ENCODE data around the gene PRKCD. TPM values are rescaled to one million over a fixed set of nuclear protein-coding genes. Genes with fewer than 3 reads are reported as not detected.

PRKCD gene
- total RNA-seq, 2 experiments from 2014 or later = 13.3 to 108 TPM

DNA sequence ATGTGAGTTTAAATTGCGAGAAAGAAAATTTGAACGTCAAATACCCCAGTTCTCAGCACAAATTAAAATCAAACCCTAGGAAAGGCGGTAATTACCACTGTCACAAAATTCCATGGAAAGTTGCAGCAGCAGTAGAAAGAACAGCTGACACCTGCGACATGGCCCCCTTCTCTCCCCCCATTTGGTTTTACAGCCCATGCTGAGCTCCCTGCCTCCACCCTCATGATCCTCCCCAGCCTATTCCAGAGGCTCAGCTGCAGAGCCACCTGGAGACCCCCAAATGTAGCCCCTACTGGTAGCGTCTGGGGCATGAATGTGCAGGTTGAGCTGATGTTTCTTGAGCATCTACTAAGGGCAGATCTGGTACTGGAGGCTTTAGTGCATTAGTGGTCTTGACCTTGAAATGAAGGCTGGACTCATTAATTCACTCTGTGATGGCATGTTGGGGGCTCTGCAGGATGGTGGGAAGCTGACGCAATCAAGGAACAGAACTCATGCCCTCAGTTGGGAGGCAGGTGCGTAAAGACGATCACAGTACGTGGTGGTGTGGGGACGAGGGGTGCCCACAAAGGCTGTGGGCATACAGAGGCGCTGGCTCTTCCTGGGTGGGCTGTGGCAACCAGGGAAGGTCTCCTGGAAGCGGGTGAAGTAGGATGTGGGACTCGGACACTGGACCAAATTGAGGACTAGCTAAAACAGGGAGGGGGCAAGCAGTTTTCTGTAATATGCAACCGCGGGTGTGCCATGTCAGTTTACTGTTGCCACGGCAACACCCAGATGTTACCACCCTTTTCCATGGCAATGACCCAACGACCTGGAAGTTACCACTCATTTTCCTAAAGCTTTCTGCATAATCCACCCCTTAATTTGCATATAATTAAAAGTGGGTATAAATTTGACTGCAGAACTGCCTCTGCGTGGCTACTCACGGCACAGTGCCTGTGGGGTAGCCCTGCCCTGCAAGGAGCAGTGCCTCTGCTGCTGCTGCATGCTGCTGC, 39.8 kb downstream of the PRKCD start:
- no peak for DNase-seq (ENCODE audit: low spot score)
- Histone ChIP-seq H3K4me3 (ENCODE audit: low read depth, low read length, poor library complexity, severe bottlenecking) (no peak overlapping the region), H3K27ac (ENCODE audit: low read depth, low read length, poor library complexity, severe bottlenecking) (no peak overlapping the region), H3K4me1 (ENCODE audit: insufficient read depth, low read length, poor library complexity, severe bottlenecking) (peaks cover 33% of the 10 kb centered on the region), H3K4me2 (ENCODE audit: low read length) (no peak overlapping the region; the same call in 1 of the 2 replicates), H3K9me3 (ENCODE audit: low read length) (no peaks in the 10 kb centered on the region), H3K9me2 (ENCODE audit: insufficient read depth, low read length) (no peaks in the 10 kb centered on the region), H2AFZ (ENCODE audit: low read length) (no peak overlapping the region), H3K36me3 (ENCODE audit: insufficient read depth, low read length) (peaks cover 72% of the 10 kb centered on the region), H4K20me1 (ENCODE audit: insufficient read depth, low read length) (no peaks in the 10 kb centered on the region), H3K79me2 (ENCODE audit: insufficient read depth, low read depth, low read length) (peaks cover 51% of the 10 kb centered on the region)
- intact Hi-C loops (cut with micrococcal nuclease; ENCODE audit: unreplicated experiment) = no loop called here
- POLR2A ChIA-PET = no interaction called here
- TF ChIP-seq EZH2phosphoT487 (IDR thresholded peaks at IDR 0.05; ENCODE audit: borderline replicate concordance, low read depth, low read length) = no peak
- TF ChIP-seq, protein P1, sequence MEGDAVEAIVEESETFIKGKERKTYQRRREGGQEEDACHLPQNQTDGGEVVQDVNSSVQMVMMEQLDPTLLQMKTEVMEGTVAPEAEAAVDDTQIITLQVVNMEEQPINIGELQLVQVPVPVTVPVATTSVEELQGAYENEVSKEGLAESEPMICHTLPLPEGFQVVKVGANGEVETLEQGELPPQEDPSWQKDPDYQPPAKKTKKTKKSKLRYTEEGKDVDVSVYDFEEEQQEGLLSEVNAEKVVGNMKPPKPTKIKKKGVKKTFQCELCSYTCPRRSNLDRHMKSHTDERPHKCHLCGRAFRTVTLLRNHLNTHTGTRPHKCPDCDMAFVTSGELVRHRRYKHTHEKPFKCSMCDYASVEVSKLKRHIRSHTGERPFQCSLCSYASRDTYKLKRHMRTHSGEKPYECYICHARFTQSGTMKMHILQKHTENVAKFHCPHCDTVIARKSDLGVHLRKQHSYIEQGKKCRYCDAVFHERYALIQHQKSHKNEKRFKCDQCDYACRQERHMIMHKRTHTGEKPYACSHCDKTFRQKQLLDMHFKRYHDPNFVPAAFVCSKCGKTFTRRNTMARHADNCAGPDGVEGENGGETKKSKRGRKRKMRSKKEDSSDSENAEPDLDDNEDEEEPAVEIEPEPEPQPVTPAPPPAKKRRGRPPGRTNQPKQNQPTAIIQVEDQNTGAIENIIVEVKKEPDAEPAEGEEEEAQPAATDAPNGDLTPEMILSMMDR (conservative IDR thresholded peaks at IDR 0.05; ENCODE audit: low read length) = no peak
- CTCF ChIA-PET (ENCODE audit: unreplicated experiment) = interaction anchor here (0.6 to 1.5 kb wide), 2 partner anchors 40 to 87 kb away, joined by 3 read pairs; partner anchors contain the start of gene PRKCD
- no TSS peak for BruUV-seq (replicated peaks)

DNA sequence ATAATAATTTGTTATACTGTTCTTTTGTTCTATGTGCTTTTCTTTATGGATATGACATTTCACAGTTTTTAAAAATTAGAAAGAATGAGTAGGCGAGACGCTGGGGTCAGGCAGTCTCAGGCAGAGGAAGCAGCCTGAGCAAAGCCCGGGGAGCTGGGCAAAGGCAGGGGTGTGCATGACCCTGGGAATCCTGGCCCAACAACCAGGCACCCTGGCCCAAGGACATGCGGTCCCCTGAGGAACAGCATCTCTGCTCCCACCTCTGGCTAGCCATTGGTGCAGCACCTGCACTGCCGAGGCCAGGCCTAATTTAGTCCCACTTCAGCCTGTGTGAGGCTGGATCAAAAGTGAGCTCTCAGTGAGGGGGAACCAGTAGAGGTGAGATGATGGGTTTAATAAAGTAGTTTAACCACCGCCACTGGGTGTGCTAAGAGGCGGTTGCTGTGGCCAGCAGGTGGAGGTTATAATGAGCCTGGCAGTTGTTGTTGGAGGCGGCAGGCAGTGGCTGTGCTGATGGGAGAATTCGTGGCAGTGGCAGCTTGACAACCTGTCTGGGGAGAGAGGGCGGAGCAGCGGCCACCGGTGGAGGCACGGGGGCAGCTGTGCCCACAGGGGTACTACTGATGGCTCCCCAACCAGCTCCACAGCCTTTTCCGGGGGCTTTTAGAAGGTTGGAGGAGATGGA, 41.5 kb downstream of the PRKCD start:
- Histone ChIP-seq H3K4me3 (ENCODE audit: low read depth, low read length, poor library complexity, severe bottlenecking) (no peak overlapping the region), H3K4me1 (ENCODE audit: insufficient read depth, low read length, poor library complexity, severe bottlenecking) (peaks cover 21% of the 10 kb centered on the region), H2AFZ (ENCODE audit: low read length) (no peak overlapping the region), H3K4me2 (ENCODE audit: low read length) (no peak overlapping the region), H3K36me3 (ENCODE audit: insufficient read depth, low read length) (peaks cover 82% of the 10 kb centered on the region), H3K9me3 (ENCODE audit: low read length) (peaks cover 2% of the 10 kb centered on the region; the same call in 1 of the 2 replicates), H3K9me2 (ENCODE audit: insufficient read depth, low read length) (no peaks in the 10 kb centered on the region), H3K79me2 (ENCODE audit: insufficient read depth, low read depth, low read length) (peaks cover 47% of the 10 kb centered on the region), H3K27ac (ENCODE audit: low read depth, low read length, poor library complexity, severe bottlenecking) (no peak overlapping the region), H4K20me1 (ENCODE audit: insufficient read depth, low read length) (no peaks in the 10 kb centered on the region)
- BruUV-seq (replicated peaks) = no TSS peak
- ChIA-PET CTCF (ENCODE audit: unreplicated experiment) (no interaction called here), POLR2A (no interaction called here)
- DNase-seq (ENCODE audit: low spot score) = no peak
- intact Hi-C loops (cut with micrococcal nuclease; ENCODE audit: unreplicated experiment) = no loop called here
- no peak for TF ChIP-seq EZH2phosphoT487 (IDR thresholded peaks at IDR 0.05; ENCODE audit: borderline replicate concordance, low read depth, low read length)
- TF ChIP-seq, protein P1 (conservative IDR thresholded peaks at IDR 0.05; ENCODE audit: low read length) = no peak
